Activated CD4-positive, alpha-beta T cell treated with anti-CD3 and anti-CD28 coated beads, Interleukin-2, amount 50 U/mL, for 1 hour (primary cell): ENCODE data around the gene SMYD2.

ENCODE experiments used
- DNase-seq: peaks from one replicate; pipeline ENCODE4 v3.0.0-alpha.2; 2020

Gene SMYD2, protein sequence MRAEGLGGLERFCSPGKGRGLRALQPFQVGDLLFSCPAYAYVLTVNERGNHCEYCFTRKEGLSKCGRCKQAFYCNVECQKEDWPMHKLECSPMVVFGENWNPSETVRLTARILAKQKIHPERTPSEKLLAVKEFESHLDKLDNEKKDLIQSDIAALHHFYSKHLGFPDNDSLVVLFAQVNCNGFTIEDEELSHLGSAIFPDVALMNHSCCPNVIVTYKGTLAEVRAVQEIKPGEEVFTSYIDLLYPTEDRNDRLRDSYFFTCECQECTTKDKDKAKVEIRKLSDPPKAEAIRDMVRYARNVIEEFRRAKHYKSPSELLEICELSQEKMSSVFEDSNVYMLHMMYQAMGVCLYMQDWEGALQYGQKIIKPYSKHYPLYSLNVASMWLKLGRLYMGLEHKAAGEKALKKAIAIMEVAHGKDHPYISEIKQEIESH

DNA sequence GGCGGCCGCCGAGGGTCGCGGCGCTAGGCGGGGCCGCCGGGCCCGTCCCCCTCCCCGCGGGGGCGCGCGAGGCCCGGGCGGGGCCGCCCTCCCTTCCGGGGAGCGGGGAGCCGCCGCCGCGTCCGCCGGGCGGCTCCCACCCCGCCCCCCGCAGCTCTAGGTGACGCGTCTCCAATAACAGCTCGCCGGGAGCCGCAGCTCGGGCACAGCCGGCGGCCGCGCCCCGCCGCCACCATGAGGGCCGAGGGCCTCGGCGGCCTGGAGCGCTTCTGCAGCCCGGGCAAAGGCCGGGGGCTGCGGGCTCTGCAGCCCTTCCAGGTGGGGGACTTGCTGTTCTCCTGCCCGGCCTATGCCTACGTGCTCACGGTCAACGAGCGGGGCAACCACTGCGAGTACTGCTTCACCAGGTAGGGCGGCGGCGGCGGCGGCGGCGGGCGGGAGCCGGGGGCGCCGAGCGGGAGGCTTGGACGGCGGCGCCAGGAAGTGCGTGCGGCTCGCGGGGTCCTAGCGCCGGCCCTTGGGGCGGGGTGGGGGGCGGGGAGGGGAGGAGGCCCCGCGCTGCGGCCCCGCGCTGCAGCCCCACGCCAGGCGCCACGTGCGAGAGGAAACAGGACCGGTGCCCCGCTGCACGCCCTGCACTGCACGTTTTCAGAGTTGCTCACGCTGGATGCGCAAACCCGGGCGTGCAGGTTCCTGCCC, at the start of gene SMYD2:
Gene SMYD2 (plus strand): TSS at position 139 of the 699 bp plus-strand sequence. CDS start 96 bp downstream, at position 235.
- peak; percentile 59 for DNase-seq

DNA sequence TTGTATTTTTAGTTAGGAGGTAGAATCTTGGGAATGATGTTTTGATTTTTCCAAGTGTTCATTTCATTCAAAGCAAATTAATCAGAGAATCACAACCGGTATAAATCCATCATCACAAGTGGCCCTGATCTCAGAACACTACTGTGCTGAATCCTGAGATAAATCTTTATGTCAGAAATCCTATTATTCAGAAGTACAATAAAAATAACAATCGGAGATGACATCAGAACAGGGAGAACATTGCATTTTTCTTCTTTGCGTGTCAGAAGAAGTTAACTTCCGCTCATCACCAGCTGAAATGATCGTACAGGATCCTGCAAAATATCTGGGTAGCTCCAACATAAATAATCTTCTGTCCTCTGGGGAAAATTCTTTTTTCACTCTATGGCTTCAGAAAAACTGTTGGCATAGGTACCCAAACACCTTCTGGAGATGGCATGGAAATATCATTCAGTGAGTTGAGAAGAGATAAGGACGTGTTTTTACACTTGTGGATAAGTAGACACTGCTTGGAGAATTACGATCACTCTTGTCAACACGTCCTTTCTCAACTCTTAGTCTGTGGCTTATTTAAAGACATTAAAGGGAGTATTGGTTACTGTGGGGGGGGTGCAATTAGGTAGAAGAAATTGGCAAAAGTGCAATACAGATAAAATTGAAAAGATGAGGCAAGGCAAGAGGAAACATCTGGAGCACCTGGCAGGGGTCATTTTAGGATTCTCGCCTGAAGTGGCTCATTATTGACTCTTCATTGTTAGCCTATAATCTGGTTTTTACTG, 46.9 kb upstream of the SMYD2 start:
- DNase-seq = no peak

DNA sequence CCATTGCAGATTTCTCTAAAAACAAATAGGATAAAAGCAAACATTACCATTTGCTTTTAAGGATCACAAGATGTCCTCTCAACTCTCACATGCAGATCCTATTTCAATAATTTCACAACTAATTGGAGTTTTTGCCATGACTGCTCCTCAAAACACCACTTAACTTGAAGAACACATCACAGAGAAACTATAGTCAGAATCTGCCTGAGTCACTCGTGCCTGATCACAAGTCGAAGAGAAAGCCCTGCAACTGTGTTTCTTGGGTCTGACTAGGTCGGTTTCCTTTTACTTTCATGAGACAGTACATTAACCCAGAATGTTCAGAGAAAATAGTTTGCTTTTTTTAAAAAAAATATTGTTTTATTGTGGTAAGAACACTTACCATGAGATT, 46.3 kb upstream of the SMYD2 start:
- no peak for DNase-seq

DNA sequence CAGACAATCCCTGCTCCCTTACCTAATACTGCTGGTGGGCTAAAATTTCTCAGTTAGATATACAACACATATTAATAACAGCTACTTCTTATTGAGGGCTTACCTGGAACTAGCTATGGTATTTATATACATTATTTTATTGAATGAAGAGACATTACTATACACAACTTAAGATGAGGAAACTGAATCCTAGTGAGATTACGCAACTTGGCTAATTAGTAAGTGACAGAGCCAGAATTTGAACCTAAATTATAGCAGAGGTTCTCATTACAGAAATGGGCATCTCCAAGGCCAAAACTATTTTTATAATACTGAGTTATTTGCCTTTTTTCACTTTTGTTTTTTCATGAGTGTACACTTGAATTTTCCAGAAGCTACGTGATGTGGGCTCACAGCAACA, 44.5 kb upstream of the SMYD2 start:
- no peak for DNase-seq

DNA sequence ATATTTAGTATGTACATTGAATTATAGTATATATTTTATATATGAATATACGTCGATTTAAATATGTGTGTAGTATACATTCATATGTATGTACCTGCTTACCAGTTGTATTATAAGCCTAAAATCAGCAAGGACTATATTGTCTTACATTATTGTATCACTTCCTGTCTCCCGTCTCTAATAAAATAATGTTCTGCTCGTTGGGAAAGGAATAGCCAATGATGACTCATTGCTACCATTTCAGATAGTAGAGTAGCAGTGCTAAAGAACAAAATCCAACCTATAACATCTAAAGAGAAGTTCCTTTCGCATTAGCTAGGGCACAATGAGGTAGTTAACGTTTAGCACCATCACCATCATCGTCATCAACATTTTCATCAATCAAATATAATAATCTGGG, 39.9 kb upstream of the SMYD2 start:
- no peak for DNase-seq

DNA sequence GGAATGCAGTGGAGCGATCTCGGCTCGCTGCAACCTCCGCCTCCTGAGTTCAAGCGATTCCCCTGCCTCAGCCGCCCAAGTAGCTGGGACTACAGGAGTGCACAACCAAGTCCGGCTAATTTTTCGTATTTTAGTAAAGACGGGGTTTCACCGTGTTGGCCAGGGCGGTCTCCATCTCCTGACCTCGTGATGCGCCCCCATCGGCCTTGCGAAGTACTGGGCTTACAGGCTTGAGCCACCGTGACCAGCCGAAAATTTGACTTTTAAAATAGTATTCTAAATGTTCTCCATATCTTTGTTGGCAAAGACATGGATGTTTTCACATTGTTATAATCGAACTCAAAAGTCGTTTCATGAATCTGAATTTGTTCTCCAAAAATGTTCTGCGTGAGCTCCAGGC, 36.7 kb upstream of the SMYD2 start:
- no peak for DNase-seq

DNA sequence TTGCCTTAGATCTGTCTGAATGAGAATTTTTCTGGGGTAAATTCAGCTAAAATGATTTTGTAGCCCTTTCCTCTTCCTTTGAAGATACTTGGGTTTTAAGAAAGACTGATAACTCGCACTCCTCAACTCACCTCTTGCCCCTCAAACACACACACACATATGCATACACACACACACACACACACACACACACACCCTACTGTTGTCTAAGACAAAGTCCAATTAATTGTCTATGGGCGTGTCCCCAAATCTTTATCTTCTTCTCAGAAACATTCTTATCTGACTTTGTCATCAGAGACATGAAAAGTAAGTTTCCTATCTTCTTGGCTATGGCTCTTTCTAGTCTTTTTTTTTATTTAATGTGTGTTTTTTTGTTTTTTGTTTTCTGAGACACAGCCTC, 36.1 kb upstream of the SMYD2 start:
- no peak for DNase-seq

DNA sequence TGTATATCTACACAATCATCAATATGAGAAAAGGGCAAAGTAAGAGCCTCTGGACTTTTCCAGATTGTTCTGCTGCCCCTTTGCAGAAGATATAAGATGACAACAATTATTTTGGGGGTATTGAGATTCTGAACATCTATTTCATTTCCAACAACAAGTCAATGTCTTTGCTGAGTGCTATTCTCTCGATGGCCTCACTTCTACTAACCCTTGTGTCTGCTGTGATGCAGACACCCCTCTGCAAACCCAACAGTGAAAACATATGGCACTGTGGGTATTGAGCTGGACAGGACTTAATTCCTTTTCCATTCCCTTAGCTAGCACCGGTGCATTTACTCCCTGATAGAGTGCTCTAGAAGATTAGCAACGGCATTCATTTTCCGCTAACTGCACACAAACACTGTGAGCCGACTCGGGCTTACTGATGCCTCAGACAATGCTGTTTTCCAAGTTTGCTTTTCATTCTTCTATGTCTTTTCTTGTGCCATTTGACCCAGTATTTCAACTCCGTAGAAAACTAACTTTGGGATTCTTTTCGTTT, 33.4 kb upstream of the SMYD2 start:
- no peak for DNase-seq

DNA sequence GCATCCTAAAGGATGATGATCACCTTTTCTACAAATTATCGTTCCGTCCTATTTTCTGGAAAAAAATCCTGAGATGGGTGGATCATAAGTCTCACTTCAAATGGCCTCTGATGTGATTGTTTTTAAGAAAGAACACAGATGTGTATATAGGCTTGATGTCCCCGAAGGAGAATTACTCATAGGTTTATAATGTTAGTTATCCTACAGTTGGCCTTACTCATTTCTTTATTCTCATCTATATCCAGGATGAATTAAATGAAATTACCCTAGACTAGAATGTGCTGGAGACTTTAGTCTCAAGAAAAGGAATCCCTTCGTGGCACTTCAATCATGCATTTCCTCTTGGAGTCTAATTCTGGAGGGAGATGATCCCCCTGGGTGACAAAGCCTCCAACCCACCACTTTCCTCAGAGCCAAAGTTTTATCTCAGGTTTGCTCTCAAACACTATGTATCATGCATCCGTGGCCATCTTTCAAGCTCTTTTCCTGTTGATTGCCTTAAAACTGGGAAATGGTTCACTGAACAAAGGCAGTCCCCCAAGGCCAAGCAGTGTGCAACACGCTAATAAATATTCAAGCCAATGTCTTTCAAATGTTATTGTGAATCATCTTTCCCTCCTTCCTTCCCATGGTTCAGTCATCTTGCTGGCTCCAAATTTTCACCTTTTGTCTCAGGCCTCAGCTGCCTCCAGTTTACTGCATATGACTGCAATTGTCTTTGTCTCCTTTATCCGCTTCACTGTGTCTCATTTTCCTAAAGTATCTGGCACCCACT, 32.5 kb upstream of the SMYD2 start:
- DNase-seq = no peak

DNA sequence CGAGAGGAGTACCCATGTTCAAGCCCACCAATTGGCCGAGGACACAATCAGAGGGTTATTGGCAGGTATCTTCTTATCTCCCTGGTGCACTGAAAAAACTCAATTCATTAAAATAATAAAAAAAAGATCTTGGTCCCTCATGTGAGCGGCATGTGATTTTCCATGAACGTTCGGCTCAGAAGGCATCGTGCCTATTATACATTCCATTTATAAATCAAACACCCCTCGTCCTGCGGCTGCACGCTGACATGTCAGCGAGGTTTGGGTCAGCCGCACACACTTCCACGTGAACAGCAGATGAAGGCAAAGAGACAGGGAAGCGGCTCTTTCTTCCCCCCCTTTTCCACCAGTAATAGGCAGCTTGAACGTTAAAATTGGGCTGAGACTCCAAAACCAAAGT, 31.3 kb upstream of the SMYD2 start:
- DNase-seq = no peak

DNA sequence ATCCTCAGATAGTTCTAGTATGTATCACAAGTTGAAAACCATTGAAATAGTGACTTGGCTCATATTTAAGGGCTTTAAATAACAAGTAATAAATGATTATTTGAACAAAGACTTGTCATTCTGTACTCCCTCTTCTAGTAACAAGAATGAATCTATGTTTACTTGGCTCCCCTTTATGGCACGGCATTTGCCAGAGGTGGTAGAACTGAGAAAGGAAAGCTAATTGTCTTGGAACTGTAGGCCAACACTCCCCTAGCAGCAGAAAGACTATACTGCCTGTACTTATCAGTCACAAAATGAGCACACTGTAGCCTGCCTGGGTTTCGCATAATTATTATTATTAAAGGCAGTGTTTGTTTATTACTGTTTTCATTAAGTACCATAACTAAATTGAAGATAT, 29.6 kb upstream of the SMYD2 start:
- DNase-seq = no peak

DNA sequence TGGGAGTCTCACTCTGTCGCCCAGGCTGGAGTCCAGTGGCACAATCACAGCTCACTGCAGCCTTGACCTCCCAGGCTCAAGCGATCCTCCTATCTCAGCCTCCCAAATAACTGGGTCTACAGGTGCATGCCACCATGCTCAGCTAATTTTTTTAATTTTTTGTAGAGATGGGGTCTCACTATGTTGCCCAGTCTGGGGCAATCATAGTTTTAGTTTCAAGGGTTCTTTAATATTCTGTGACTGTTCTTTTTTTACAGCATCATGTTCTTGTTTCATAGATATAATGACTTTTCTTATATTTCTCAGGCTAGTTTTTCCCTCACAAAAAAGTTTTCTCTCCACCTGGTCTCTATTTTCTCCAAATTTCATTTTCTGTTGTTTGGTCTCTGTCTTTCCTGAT, 25.4 kb upstream of the SMYD2 start:
- no peak for DNase-seq

DNA sequence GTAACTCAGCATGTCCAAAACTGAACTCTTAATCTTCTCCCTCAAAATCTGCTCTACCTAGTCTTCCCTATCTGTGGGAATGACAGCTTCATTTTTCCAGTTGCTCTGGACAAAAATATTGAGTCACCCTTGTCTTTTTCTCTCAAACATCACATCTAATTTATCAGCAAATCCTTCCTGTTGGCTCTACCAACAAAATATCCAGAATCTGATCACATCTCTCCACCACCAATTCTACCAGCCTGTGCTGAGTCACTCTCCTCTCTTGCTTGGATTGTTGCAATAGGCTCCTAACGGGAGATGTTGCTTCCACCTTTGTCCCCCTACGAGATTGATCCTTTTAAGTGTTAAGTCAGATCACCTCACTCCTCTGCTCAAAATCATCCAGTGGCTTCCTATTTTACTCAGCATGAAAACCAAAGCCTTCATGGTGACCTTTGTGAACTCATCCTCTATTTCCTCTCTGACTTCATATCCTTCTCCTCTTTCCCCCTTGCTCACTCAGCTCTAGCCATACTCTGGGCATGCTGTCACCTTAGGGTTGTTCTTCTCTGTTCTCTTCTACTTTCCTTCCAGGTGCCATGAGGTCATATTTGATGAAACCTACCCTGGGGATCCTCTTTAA, 21.5 kb upstream of the SMYD2 start:
- DNase-seq = no peak

DNA sequence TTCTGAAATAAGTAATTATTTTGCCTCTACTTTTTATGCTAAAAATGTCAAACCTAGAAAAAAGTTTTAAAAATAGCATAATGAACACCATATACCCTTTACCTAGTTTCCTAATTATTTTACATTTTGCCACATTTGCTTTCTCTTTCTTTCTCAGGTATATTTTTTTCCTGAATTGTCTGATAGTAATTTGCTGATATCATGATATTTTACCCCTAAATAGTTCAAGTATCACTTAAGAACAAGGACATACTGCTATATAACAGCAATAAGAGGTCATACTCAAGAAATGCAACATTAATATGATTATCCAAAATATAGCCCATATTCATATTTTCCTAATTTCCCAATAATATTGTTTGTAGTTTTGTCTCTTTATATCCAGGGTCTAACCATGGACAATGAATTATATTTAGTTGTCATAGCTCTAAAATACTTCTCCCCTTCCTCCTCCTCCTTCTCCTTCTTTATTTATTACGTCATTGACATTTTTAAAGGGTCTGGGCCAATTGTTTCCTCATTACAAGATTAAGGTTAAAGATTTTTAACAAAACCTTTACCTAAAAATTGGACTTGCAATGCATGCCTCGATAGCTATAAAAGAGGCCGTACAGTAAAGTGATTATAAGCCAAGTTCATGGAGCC, 20.3 kb upstream of the SMYD2 start:
- no peak for DNase-seq

DNA sequence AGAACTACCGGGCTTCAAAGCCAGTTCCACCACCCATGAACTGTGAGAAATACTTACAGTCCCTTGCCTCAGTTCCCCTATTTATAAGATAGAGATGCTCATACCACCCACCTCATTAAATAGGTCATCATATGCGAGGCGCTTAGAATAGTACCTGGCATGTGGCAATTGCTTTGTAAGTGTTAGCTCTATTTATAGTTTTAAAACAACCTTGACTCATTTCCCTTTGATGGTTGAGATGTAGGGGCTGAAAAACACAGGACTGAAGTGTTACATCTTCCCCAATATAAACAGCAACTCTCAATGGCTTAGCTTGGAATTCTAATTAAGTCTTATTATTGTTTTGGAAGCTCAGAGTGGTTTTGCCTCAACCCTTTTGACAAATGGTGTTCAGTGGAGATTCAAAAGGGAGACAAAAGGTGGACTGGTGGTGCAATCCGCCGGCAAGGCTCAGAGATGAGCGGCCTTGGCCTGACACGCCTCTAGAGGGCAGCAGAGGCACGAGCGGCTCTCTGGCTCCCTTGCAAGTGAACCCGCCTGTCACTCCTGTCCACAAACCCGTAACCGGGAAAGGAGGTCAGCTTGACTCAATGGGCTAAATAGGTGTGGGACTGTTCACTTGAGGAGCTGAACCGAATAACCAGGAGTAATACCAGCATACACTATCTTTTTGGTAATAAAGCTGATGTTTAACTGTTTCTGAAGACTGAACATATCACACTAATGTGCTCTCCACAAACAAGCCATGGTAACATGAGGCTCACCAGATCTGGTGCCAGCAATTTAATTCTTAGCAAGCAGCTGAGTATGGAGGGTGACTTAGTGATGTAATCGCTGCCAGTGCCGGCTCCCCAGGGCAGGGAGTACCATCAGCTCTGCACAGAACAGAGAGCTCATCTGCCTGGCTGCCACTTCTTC, 19.5 kb upstream of the SMYD2 start:
- DNase-seq = peak; percentile 83

DNA sequence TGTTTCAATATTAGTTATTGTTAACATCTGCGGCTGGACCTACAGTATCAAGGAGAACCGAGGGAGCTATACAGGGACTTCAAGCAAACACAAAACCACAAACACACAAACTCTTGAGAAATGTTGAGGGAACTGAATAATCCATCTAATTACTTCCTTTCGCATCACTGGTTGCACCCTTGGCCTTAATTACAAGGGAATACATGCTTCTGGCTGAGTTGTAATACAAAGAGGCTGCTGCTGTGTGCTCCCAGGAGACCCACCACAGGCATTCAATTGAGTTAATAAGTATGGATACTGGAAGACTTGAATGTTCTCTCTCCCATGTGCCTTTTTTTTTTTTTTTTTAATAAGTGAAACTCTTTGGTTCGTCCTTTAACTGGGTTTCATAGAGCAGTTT, 16.8 kb upstream of the SMYD2 start:
- no peak for DNase-seq

DNA sequence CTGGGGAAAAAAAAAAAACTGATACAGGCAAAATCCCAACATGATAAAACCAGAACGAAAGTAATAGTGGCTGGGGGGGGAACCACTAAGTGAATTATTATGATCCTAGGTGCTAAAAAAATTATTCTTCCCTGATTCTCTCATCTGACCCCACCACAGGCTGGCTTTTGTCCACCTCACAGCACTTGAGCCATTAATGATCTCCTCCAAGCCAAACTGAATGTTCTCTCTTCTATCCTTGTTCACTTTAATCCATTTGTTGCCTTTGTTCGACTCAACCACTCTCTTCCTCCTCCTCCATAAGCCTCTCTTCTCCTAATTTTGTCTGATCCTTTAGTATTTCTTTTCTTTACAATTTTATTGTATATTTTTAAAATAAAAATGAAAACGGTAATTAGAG, 16.0 kb upstream of the SMYD2 start:
- DNase-seq = no peak

DNA sequence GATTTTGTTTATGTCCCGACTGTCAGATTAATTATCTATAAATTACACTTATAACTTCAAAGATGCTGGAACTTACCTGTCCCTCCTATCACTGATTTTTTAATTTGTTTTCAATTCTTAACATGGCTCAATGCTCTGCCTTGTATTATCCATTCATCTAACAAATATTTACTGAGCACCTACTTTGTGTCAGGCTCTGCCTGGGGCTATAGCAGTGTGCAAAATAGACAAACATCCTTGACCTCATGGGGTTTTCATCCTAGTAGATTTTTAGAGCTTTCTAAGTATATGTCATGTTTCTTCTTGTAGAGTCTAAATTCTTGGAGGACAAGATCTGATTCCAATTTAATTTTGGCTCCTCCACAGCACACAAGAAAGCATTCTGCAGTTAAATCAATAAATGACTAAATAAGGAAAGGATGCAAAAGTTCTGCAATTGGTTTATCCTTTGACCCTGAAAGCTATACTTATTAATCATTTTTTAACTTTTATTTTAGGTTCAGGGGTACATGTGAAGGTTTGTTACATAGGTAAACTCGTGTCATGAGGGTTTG, 10.8 kb upstream of the SMYD2 start:
- DNase-seq = no peak

DNA sequence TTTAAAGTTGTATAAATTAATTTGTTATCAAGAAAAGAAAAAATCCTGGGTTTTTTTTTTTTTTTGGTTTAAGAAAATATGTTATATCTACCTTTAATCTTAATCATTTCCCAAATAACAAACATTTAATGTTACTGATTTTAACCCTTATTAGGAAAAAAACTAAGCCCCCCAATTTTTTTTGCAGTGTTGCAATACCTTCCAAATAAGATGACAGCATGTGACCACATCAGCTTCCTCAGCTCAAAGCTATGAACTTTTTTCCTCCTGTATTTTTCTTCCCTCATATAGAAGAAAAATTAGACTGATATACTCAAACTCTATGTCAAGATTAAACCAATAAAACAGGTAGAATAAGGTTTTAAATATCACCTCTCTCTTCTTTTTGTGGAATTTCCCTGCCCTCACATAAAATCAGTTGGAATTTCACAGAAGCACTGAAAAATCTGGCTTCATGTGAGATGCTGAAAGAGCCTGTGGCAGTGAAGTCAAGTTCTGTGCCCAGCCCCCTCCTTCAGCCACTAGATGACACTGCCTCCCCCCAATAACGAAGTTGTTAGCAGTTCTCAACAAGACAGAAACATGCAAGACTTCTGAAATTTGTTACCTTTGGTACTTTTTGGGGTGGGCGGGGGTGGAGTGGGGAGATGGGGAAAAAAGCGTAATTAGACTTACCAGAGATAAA, 9.6 kb upstream of the SMYD2 start:
- DNase-seq = no peak
